GM10266 (cell line): ENCODE measurements around the gene DLGAP4.

Experiments
- DNase-seq: peaks from one replicate; pipeline ENCODE4 v3.0.0; 2012; ENCODE audit errors: extremely low spot score
- TF ChIP-seq, protein P1 (sequence below): IDR thresholded peaks from 2 replicates; pipeline ENCODE4 v1.5.1; 2012; ENCODE audit warnings: mild to moderate bottlenecking, low read depth; ENCODE audit not compliant: control insufficient read depth, insufficient read depth; ENCODE audit errors: missing control alignments

The DLGAP4 gene

DNA sequence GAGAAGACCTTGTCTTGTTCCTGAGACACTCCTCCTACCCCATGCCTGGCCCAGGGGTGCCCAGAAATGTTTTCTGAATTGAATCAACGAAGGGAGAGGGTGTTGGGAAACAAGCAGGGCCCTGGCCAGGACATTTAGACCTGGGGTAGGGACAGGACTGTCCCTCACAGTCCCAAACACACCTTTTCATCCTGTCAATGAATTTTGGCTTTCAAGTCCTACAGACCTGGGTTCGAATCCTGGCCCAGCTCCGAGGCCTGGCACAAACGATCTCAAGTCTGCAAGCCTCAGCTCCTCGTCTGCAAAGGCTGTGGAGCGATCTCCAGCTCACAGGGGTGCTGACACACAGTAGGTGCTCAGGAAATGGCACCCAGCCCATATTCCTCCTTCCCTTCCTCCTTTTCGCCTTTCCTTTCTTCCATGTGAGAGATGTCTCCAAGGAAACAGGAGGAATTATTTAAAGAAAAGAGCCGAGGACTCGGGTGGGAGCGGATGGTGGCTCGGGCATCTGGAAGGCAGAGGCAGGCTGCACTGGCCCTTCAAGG lies 7.3 kb upstream of the DLGAP4 start:
- DNase-seq, result no peak
- TF ChIP-seq, protein P1, sequence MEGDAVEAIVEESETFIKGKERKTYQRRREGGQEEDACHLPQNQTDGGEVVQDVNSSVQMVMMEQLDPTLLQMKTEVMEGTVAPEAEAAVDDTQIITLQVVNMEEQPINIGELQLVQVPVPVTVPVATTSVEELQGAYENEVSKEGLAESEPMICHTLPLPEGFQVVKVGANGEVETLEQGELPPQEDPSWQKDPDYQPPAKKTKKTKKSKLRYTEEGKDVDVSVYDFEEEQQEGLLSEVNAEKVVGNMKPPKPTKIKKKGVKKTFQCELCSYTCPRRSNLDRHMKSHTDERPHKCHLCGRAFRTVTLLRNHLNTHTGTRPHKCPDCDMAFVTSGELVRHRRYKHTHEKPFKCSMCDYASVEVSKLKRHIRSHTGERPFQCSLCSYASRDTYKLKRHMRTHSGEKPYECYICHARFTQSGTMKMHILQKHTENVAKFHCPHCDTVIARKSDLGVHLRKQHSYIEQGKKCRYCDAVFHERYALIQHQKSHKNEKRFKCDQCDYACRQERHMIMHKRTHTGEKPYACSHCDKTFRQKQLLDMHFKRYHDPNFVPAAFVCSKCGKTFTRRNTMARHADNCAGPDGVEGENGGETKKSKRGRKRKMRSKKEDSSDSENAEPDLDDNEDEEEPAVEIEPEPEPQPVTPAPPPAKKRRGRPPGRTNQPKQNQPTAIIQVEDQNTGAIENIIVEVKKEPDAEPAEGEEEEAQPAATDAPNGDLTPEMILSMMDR, result no peak

DNA sequence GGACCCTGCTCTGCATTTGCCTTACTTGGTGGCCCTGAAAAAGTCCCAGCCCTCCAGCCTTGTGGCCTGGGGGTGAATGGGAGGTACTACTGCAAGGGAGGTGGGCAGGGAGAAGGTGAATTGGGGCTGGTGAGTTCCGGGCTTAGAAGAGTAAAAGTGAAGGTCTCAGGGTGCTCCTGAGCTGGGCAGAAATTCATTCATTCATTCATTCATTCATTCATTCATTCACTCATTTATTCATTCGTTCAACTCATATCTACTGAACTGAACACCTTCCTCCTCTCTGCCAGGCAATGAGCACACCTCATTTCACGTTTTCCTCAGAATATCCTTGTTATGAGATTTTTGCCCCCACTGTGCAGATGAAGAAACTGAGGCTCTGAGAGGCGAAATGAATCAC lies 6.7 kb upstream of the DLGAP4 start:
- no peak for DNase-seq
- TF ChIP-seq, protein P1, result no peak

DNA sequence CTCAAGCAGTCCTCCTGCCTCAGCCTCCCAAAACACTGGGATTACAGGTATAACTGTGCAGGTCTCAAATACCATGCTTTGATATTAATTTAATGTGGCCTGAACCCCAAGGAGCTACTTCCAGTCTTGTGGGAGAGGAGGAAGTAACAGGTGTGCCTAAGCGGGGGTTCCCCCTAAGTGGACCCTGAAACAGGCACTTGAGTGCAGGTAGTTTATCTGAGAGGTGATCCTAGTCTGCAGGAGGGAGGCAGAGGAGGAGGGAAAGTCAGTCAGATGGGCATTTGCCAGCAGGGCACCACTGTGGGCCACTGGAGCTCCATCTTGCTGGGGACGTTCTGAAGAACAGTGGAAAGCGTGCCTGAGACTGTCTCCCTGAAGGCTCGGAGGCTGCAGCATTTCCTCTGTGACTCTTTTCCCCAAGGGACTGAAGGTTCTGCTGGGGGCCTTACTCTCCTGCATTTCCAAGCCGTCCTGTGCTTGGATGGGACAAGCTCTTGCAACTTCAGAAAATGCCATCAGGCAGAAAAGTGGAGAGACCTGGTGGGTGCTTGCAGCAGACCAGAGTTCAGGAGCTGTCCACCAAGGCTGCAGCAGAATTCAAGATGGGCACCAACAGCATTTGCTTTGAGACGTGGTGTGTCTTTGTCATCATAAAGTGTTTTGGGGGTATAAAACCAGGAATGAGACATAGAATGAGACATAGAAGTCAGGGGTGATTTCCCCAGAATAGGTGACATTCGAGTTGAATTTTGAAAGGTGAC lies 4.6 kb upstream of the DLGAP4 start:
- TF ChIP-seq, protein P1, result no peak
- no peak for DNase-seq

DNA sequence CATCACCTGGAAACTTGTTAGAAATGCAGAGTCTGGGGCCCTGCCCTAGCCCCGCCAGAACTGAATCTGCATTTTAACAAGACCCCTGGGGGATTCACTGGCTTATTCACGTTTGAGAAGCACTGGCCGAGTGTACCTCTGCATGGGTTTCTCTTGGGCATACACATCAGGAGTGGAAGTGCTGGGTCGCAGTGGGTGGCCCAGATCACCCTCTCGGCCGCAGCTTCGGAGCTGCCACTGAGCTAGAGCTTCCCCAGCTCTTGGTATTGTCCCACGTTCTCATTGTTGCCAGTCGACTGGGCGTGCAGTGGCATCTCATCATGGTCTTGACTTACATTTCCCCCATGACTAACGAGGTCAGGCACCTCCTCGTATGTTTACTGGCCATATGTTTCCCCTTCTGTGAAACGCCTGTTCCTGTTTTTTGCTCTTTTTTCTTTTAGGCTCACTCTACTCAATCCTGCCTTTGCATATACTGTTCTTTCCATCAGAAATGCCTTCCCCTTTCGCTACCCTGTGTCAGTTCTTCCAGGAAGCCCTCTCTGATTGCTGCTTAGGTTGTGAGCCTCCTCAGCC lies 3.0 kb upstream of the DLGAP4 start:
- TF ChIP-seq, protein P1, result no peak
- DNase-seq, result no peak

DNA sequence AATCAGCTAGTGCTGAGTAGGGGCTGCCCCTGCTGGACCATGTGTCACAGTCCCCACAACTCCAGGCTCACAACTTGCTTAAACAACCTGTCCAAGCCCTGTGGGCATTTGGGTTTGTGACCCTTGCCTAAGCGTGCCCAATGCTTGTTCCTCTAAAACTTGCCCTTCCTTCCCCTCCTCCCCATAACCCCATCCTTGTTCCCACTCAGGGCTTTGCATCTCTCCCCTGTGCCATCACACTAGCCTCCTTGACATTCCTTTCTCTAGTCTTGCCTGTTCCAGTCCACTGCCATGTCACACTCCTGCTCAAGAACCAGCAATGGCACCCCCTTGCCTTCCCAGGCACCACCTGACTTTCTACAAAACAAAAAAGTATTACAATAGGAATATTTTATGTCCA lies 2.3 kb upstream of the DLGAP4 start:
- no peak for DNase-seq
- TF ChIP-seq, protein P1, result no peak

DNA sequence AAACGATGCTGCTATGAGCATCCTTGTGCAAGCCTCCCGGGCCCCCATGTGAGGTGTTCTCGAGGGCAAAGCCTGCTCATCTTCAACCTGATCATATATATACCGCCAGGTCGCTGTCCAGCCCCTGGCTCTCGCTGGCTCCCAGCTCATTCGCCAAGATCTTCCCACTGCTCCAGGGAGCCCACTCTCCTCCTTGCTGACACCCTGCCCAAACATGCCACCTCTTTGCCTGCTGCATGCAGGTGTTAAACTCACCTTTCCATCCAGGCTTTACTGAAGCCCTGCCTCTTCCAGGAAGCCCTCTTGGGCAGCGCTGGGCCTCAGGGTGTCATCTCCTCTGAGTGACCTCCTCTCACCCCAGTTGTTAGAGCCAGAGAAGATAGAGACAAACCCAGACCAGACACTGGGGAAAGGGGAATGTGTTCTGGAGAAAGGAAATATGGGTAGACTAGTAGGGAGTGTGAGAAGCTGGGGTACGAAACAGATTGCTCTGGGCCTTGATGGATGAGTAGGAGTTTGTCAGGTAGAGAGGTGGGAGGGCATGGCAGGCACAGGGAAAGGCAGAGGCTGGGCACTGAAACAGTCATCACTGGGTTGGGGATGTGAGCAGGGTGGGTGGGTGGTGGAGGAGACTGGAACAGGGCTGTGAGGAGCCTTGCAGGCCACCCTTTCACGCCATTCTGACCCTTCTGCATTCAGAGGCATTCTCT lies 1.2 kb upstream of the DLGAP4 start:
- TF ChIP-seq, protein P1, result no peak
- no peak for DNase-seq
